OCI-LY1 (cell line): ENCODE measurements around the gene NOTCH2.

ENCODE experiments used
- H2AFZ ChIP-seq: fragments of 200-600 bp; sonication (generic), shearing (Covaris generic); 2 replicates; pipeline ENCODE4 v1.6.0; 2014; ENCODE audit warnings: antibody characterized with exemption, mild to moderate bottlenecking, low read length
- H3F3A ChIP-seq: fragments of 200-600 bp; sonication (generic), shearing (Covaris generic); 2 replicates; pipeline ENCODE4 v1.6.0; 2014; ENCODE audit warnings: mild to moderate bottlenecking, antibody characterized with exemption, low read length, moderate library complexity; ENCODE audit not compliant: insufficient read depth
- H3K27ac ChIP-seq: fragments of 200-600 bp; sonication (generic); 2 replicates; pipeline ENCODE4 v1.5.1; 2014; ENCODE audit warnings: low read length, mixed run types, mild to moderate bottlenecking, low read depth; ENCODE audit not compliant: poor library complexity, severe bottlenecking
- H3K27me3 ChIP-seq: fragments of 200-600 bp; sonication (generic); 2 replicates; pipeline ENCODE4 v1.6.0; 2014; ENCODE audit warnings: antibody characterized with exemption, mild to moderate bottlenecking, low read length, moderate library complexity; ENCODE audit not compliant: insufficient read depth
- H3K36me3 ChIP-seq: fragments of 200-600 bp; sonication (generic); 2 replicates; pipeline ENCODE4 v1.6.1; 2014; ENCODE audit warnings: mild to moderate bottlenecking, antibody characterized with exemption, low read length, moderate library complexity, mixed read lengths; ENCODE audit not compliant: insufficient read depth
- H3K4me1 ChIP-seq: fragments of 200-600 bp; sonication (generic); 2 replicates; pipeline ENCODE4 v1.5.1; 2014; ENCODE audit warnings: mild to moderate bottlenecking, low read length, moderate library complexity; ENCODE audit not compliant: insufficient read depth, severe bottlenecking
- H3K4me2 ChIP-seq: fragments of 200-600 bp; sonication (generic), shearing (Covaris generic); 2 replicates; pipeline ENCODE4 v1.6.1; 2014; ENCODE audit warnings: low read length
- H3K4me3 ChIP-seq: fragments of 200-600 bp; sonication (generic); 2 replicates; pipeline ENCODE4 v1.5.1; 2014; ENCODE audit warnings: low read length, low read depth, mild to moderate bottlenecking, mixed read lengths; ENCODE audit not compliant: poor library complexity, severe bottlenecking
- H3K79me2 ChIP-seq: fragments of 200-600 bp; shearing (Covaris generic); 2 replicates; pipeline ENCODE4 v1.6.1; 2016; ENCODE audit warnings: mixed run types, low read length, mixed read lengths; ENCODE audit not compliant: insufficient read depth
- H3K9ac ChIP-seq: fragments of 200-600 bp; sonication (generic), shearing (Covaris generic); 2 replicates; pipeline ENCODE4 v1.6.1; 2014; ENCODE audit warnings: mild to moderate bottlenecking, low read length, mixed read lengths
- H3K9me2 ChIP-seq: fragments of 200-600 bp; sonication (generic), shearing (Covaris generic); 2 replicates; pipeline ENCODE4 v1.6.1; 2014; ENCODE audit warnings: low read depth, mild to moderate bottlenecking, low read length, mixed read lengths
- H3K9me3 ChIP-seq: fragments of 200-600 bp; shearing (Covaris generic); 2 replicates; pipeline ENCODE4 v1.6.1; 2014; ENCODE audit warnings: low read length, mixed read lengths
- H4K20me1 ChIP-seq: fragments of 200-600 bp; sonication (generic), shearing (Covaris generic); 2 replicates; pipeline ENCODE4 v1.6.0; 2016; ENCODE audit warnings: mild to moderate bottlenecking, low read length; ENCODE audit not compliant: insufficient read depth
- CTCF ChIP-seq: fragments of 200-600 bp; sonication (generic), shearing (Covaris generic); IDR thresholded peaks from 2 replicates; pipeline ENCODE4 v1.5.1; 2017; ENCODE audit warnings: mild to moderate bottlenecking, antibody characterized with exemption, low read length, moderate library complexity, mixed read lengths
- EZH2 ChIP-seq: fragments of 200-600 bp; sonication (generic), shearing (Covaris generic); IDR thresholded peaks from 2 replicates; pipeline ENCODE4 v1.8.0; 2017; ENCODE audit warnings: borderline replicate concordance, mixed run types, mild to moderate bottlenecking, antibody characterized with exemption, low read length, moderate library complexity, mixed read lengths

NOTCH2 gene

GRCh38 chr1:119878171-119878570, 191.3 kb downstream of the NOTCH2 start:
- Histone ChIP-seq H3K4me3 (no peak overlapping the region), H3K27ac (no peak overlapping the region), H3K9me2 (no peaks in the 10 kb centered on the region), H3K9ac (no peak overlapping the region), H2AFZ (no peak overlapping the region), H3K9me3 (no peaks in the 10 kb centered on the region), H3K4me1 (no peaks in the 10 kb centered on the region), H3K4me2 (no peak overlapping the region), H3K27me3 (no peaks in the 10 kb centered on the region), H3F3A (no peaks in the 10 kb centered on the region), H3K36me3 (no peaks in the 10 kb centered on the region), H3K79me2 (no peaks in the 10 kb centered on the region), H4K20me1 (no peaks in the 10 kb centered on the region)
- no peak for TF ChIP-seq EZH2
- TF ChIP-seq CTCF, result no peak

GRCh38 chr1:119874186-119874585, 195.3 kb downstream of the NOTCH2 start:
- H3K27me3 ChIP-seq, result 0 out of 2 replicates have a peak, but pooled peaks cover 1% of the 10 kb centered on the region
- H3K9me2 ChIP-seq, result no peaks in the 10 kb centered on the region
- H3K36me3 ChIP-seq, result no peaks in the 10 kb centered on the region
- H3K27ac ChIP-seq, result no peak overlapping the region
- H4K20me1 ChIP-seq, result no peaks in the 10 kb centered on the region
- TF ChIP-seq EZH2 (no peak), CTCF (no peak)
- no peaks in the 10 kb centered on the region for H3K9me3 ChIP-seq
- H3K79me2 ChIP-seq, result no peaks in the 10 kb centered on the region
- H3K4me2 ChIP-seq, result no peak overlapping the region
- no peak overlapping the region for H3K9ac ChIP-seq
- no peaks in the 10 kb centered on the region for H3K4me1 ChIP-seq
- H3K4me3 ChIP-seq, result no peak overlapping the region
- H3F3A ChIP-seq, result no peaks in the 10 kb centered on the region
- H2AFZ ChIP-seq, result no peak overlapping the region

GRCh38 chr1:119873135-119874015, 196.1 kb downstream of the NOTCH2 start:
- H3K9me2 ChIP-seq, result no peaks in the 10 kb centered on the region
- no peak overlapping the region for H2AFZ ChIP-seq
- TF ChIP-seq EZH2 (no peak), CTCF (no peak)
- H3K9me3 ChIP-seq, result no peaks in the 10 kb centered on the region
- no peaks in the 10 kb centered on the region for H3F3A ChIP-seq
- no peak overlapping the region for H3K9ac ChIP-seq
- H3K4me3 ChIP-seq, result no peak overlapping the region
- H3K4me2 ChIP-seq, result no peak overlapping the region
- no peaks in the 10 kb centered on the region for H3K79me2 ChIP-seq
- H3K27me3 ChIP-seq, result 0 out of 2 replicates have a peak, but pooled peaks cover 4% of the 10 kb centered on the region
- no peaks in the 10 kb centered on the region for H4K20me1 ChIP-seq
- no peak overlapping the region for H3K27ac ChIP-seq
- no peaks in the 10 kb centered on the region for H3K36me3 ChIP-seq
- no peaks in the 10 kb centered on the region for H3K4me1 ChIP-seq
